Activated T-cell treated with anti-CD3 and anti-CD28 coated beads for 24 hours (primary cell): ENCODE measurements around the gene STON1.
"Not testable (repeated sequence)": the region's sequence is repeated elsewhere in the genome, so short reads cannot be mapped to it uniquely, and the experiment has no call there.

Experiments
- DNase-seq: peaks from one replicate; pipeline ENCODE4 v3.0.0-alpha.2; 2020; ENCODE audit warnings: low read depth

The STON1 gene

DNA sequence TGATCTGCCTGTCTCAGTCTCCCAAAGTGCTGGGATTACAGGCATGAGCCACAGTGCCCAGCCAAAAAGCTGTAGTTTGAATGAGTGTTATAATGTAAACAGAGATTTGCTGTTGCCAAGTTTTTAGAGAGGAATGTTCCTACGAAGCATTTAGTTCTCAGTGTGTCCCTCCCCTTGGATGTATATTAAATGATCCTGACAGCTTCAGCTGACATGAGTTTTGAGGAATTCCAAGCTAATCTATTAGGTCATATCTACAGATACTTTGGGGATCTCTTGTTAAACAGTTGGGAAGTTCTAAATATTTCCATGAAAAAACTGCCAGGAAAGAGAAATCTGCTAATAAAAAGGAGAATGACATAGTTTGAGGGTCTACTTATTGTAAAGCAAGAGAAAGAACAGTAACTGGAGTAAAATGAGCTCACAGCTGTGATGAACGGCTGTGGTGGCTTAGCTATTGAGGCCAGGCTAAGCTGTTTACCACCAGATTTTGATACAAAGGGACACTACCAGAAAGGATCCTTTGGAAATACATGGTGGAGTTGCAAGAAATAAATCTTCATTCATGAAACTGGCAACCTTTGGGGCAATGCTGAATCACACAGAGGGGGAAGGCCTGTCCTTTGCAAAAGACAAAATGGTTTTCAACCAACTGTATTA, 2.6 kb upstream of the STON1 start:
- no peak for DNase-seq

DNA sequence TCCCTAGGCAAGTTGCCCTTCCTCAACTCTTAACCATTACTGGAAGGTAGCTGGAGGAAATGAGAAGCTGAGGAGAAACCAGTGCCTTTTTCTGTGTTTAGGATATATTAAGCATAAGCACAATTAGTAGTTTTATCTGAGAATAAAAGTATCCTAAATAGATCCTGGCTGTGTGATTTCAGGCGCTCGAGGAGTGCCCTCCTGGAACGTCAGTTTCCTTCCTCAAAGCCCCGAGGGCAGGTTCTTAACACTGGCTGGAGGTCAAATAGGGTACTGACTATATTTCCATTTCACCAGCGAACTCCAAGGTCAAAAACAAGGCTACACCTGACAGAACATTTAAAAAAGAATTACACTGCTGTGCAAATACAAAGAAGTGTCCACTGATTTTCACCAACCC, 1.5 kb upstream of the STON1 start:
- no peak for DNase-seq

GRCh38 chr2:48529194-48529593, 760 bp upstream of the STON1 start:
- DNase-seq, result no peak

- no peak for DNase-seq
Measured at GRCh38 chr2:48529676-48530032, 300 bp upstream of the STON1 start.

DNA sequence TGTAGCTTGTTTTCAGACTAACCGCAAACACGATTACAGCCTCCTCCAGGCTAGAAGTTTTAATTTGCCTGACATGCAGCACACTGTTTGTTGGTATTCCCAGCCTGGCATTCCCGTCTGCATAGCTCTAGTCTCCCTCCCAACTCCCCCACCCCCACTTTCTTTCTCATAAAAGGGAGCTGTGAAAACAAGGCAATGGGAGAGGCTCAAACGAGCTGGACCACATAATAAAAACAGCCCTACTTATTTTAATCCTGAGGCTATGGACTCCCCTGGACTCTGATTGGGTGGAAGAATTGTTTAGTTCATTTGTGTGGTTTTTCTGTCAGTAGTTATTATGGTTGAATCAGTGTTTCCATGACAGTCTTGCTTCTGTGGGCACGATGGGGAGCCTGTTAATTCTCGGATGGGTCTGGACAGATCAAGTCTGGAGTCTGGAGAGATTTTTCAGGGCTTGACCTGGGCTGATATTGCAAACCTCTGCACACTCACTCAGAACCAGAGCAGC, 1.2 kb downstream of the STON1 start:
- no peak for DNase-seq

GRCh38 chr2:48532174-48532573, 2.2 kb downstream of the STON1 start:
- DNase-seq, result no peak

DNA sequence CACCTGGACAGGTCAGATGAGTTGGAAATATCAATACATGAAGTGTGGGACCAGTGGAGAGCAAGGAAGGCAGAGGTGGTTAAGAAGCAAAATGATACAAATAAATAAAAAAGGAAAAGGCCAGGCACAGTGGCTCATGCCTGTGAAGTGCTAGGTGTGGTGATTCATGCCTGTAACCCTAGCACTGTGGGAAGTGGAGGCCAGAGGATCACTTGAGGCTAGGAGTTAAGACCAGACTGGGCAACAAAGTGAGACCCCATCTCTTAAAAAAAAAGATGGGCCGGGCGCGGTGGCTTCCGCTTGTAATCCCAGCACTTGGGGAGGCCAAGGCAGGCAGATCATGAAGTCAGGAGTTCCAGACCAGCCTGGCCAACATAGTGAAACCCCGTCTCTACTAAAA, 2.9 kb downstream of the STON1 start:
- DNase-seq, result no peak

- DNase-seq, result no peak
Measured at GRCh38 chr2:48534781-48535180, 4.8 kb downstream of the STON1 start.

DNA sequence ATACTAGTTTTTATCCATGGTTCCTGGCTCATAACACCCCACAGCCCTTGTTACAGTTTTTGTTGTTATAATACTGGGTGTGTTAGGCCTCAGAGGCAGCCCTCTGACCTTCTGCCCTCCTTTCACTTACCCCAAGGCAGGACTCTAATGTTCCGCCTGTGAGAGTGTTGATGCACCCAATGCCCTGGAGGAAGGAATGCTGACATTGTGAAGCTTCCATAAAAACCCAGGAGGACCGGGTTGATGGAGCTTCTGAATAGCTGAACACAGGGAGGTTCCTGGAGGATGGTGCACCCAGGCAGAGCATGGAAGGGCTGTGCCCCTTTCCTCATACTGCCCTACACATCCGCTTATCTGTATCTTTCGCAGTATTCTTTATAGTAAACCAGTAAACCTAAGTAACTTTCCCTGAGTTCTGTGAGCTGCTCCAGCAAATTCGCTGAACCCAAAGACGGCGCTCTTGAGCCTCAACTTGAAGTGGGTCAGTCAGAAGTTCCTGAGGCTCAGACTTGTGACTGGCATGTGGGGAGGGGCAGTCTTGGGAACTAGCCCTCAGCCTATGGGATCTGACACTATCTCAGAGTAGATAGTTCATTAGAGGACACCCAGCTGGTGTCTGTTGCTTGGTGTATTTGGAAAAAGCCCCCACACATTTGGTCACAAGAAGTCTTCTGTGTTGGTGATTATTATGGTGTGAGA, 10.4 kb downstream of the STON1 start:
- no peak for DNase-seq

GRCh38 chr2:48541666-48542389, 11.9 kb downstream of the STON1 start:
- no peak for DNase-seq

- DNase-seq, result no peak
Measured at GRCh38 chr2:48543895-48544294, 13.9 kb downstream of the STON1 start.

- no peak for DNase-seq
Measured at GRCh38 chr2:48545244-48545643, 15.3 kb downstream of the STON1 start.

- no peak for DNase-seq
Measured at GRCh38 chr2:48548840-48549239, 18.9 kb downstream of the STON1 start.

- no peak for DNase-seq
Measured at GRCh38 chr2:48549972-48550371, 20.0 kb downstream of the STON1 start.

- no peak for DNase-seq
Measured at GRCh38 chr2:48551548-48551947, 21.6 kb downstream of the STON1 start.

DNA sequence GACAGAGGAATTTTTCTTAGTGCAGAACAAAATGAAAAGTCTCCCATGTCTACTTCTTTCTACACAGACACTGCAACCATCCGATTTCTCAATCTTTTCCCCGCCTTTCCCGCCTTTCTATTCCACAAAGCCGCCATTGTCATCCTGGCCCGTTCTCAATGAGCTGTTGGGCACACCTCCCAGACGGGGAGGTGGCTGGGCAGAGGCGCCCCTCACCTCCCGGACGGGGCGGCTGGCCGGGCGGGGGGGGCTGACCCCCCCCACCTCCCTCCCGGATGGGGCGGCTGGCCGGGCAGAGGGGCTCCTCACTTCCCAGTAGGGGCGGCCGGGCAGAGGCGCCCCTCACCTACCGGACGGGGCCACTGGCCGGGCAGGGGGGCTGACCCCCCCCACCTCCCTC, 25.1 kb downstream of the STON1 start:
- DNase-seq, result not testable (repeated sequence)

DNA sequence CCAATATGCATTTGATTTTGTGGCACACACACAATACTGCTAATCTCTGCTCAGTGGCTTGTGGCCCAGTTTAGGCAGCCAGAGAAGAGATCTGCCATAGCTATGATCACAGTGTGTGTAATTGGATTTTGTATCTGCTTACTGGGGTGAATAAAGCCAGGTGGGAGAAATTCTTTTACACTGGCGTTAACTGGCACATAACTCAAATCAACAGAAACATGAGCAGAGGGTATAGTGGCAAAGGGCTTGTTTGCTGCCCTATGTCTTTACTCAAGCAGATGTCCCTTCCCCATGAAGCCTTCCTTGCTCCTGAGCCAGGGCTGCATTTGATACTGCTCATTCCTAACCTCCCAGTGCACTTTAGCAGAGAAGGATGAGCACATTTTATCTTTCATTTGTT, 28.5 kb downstream of the STON1 start:
- DNase-seq, result no peak

DNA sequence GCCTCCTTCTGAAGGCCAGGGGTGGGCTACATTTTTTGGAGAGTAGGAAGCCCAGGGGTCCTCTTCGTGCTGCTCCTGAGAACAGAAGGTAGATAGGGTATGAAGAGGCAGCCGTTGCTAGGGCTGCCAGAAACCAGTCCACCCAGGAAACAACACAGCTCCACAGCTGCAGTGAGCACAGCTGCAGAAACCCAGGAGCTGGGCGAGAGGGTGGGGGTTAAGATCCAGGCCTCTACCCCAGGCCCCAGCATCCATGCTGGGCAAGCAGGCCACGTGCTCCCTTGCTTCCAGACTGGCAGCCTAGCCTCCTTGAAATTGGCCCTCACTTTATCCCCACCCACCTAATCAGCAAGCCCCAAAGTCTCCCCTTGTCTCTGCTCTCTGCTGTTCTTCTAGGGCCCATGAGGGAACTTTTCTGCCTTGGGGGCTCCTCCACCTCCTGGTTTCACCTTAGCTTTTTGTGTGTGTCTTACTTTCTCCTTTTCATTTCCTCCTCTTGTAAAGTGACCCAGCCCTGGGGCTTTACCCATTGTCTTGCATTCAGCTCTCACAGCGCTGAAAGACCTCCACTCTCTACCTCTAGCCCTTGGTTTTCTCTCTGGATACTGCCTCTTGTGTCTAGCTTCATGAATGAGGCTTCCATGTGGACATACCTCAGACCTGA, 30.7 kb downstream of the STON1 start:
- DNase-seq, result no peak

DNA sequence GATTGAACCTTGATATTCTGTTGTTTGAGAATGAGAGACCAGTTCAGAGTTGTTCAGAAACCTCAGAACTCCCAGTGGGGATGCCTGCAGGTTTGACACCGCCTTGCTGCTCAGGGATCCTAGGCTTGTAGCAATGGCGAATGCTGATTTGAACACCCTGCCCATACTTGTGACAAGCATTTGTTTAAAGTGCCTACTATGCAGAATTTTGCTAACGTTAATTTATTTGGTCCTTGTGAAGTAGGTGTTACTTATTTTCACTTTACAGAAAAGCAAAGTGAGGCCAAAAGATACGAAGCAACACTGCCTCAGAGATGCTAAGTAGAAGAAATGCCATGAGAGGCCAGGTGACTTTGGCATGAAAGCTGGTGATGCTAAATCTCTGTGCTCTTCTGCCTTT, 32.3 kb downstream of the STON1 start:
- no peak for DNase-seq

GRCh38 chr2:48566592-48567310, 36.8 kb downstream of the STON1 start:
- no peak for DNase-seq

GRCh38 chr2:48567671-48568070, 37.7 kb downstream of the STON1 start:
- DNase-seq, result no peak

GRCh38 chr2:48568547-48568946, 38.6 kb downstream of the STON1 start:
- DNase-seq, result no peak
